Right ventricle myocardium inferior (tissue), 1 donor: ENCODE data around the gene GAB2. TPM values are rescaled to one million over a fixed set of nuclear protein-coding genes. Genes with fewer than 3 reads are reported as not detected.
A peak's percentile ranks its signal among the peaks of the same experiment; 100 is the strongest.
"Not testable (repeated sequence)": the region's sequence is repeated elsewhere in the genome, so short reads cannot be mapped to it uniquely, and the experiment has no call there.

ENCODE experiments used
- ATAC-seq: fragments of 200-7000 bp; cut with Tn5 transposase; one replicate; pipeline ENCODE4 v1.9.1; 2020; ENCODE audit warnings: mild to moderate bottlenecking, moderate library complexity
- DNase-seq: peaks from one replicate; pipeline ENCODE4 v3.0.0; 2021; ENCODE audit errors: missing footprints
- intact Hi-C: fragments of 100-400 bp; cut with DNase I; formaldehyde crosslinking; loops from one replicate; pipeline ENCODE4 v1.11.0; 2022
- total RNA-seq: library from RNA; stranded (reverse); fragmentation: NEBNext Ultra II Directional; extraction: Animal tissue kit (Norgen Biotek cat#: 25700); gene quantifications from one replicate; pipeline ENCODE4 v1.2.1, GENCODE V29; 2021
- donor health status: DM: no; HTN: yes; CAD: no; lungs with severe emphysema.

The GAB2 gene
- total RNA-seq, 1 donor from 2014 or later = 15.6 TPM

DNA sequence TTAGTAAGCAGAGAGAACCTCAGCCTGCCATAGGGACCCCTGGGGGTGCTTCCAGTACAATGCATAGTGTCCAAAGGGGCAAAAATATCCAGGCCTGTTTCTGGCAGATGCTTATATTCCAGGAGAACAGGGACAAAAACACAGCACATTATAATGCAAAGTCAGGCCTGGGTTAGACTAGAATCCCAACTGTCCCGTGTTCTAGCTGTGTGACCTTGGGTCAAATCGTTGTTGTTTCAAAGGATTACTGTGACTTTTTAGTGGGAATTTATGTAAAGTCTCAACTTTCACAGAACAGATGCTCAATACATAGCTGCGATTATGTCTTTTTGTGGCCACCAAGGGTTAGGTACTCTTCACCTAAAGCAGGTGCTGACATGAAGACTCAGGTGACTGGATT, 142.9 kb downstream of the GAB2 start:
- DNase-seq (no peak), ATAC-seq (no peak)
- intact Hi-C loops = no loop called here

DNA sequence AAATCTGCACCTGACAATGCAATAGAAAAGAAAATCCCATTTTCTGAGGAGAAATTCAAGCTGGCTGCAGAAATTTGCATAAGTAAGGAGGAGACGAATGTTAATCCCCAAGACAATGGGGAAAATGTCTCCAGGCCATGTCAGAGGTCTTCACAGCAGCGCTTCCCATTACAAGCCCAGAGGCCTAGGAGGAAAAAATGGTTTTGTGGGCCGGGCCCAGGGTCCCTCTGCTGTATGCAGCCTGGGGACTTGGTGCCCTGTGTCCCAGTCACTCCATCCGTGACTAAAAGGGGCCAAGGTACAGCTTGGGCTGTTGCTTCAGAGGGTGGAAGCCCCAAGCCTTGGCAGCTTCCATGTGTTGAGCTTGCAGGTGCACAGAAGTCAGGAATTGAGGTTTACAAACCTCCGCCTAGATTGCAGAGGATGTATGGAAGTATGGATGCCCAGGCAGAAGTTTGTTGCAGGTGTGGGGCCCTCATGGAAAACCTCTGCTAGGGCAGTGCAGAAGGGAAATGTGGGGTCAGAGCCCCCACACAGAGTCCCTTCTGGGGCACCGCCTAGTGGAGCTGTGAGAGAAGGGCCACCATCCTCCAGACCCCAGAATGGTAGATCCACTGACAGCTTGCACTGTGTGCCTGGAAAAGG, 144.9 kb downstream of the GAB2 start:
- ATAC-seq, DNase-seq, intact Hi-C loops: not testable (repeated sequence)

DNA sequence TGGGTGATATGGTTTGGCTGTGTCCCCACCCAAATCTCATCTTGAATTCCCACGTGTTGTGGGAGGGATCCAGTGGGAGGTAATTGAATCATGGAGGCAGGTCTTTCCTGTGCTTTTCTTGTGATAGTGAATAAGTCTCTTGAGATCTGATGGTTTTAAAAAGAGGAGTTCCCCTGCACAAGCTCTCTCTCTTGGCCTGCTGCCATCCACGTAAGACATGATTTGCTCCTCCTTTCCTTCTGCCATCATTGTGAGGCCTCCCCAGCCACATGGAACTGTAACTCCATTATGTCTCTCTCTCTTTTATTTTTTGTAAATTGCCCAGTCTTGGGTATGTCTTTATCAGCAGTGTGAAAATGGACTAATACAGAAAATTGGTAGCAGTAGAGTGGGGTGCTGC, 145.8 kb downstream of the GAB2 start:
- DNase-seq, ATAC-seq, intact Hi-C loops: not testable (repeated sequence)

DNA sequence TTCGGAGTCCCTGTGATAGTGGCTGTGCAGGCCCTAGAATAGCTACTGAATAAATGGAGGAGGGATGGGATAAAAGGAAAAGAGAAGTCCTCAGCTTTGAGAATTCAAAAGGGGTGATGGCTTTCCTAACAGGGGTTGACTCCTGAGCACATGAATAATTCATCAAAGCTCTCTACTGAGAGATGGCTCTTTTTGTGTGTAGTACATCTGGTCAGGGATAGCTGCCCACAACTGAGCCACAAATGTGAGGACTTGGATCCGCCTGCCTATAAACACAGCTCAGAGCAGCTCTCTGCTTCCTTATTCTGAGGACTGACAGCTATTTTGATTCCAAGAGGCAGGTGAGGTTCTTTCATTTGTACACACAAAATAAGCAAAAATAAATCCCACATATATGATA, 146.6 kb downstream of the GAB2 start:
- intact Hi-C loops = no loop called here
- DNase-seq (no peak), ATAC-seq (no peak)

DNA sequence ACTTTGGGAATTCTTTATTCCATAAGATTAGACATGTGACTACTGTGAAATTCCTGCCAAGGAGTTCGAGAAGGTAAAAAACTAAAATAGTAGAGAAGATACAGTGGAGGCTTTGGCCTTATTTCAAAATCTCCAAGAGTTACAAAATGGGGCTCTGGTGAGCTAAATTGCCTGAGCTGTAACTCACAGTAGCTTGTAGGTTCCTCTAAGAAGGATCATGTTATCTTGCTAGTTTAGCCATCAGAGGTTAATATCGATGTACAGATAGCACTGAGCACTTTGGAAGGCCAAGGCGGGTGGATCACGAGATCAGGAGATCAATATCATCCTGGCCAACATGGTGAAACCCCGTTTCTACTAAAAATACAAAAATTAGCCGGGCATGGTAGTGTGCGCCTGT, 147.8 kb downstream of the GAB2 start:
- ATAC-seq (no peak), DNase-seq (no peak)
- intact Hi-C loops = loop anchor here (5.0 kb wide), 1 partner anchor 37 kb away; no protein-coding TSS in a partner anchor

DNA sequence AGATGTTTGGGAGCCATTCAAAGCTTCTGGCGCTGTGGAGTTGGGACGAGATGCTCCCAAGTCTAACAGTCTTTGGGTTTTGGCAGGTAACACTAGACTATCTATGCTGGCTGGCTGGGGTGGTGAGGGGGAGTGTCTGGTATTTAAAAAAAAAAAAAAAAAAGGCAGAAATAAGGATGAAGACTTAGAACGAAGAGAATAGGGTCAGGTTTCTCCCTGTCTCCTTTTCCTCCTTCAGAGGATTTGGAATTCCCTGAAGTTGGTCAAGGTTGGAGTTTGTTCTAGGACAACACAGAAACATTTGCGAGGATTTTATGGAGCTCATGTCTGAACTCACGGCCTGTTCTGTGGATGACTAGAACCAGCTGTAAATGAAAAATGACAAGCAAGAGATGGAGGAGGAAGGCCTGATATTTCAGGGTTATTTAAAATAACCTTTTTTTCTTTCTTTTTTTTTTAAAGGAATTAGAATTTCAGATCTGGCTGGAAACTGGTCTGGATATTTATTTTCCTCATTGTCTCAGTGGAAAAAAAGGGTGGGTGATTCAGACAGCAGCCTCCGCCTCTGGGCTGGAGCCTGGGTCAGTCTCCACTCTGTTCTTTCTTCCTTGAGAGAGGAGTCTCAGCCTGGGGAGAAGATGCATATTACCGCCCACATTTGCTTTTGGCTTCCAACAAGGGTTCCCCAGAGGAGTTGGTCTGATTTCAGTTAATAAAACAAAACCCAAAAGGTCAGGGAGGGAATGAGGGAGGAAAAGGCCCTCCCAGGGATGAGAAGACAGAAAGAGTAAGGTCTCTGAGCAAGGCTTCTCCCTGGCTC, 148.8 kb downstream of the GAB2 start:
- DNase-seq (no peak), ATAC-seq (peak; percentile 96)
- intact Hi-C loops = loop anchor here (5.0 kb wide), 1 partner anchor 38 kb away; no protein-coding TSS in a partner anchor

DNA sequence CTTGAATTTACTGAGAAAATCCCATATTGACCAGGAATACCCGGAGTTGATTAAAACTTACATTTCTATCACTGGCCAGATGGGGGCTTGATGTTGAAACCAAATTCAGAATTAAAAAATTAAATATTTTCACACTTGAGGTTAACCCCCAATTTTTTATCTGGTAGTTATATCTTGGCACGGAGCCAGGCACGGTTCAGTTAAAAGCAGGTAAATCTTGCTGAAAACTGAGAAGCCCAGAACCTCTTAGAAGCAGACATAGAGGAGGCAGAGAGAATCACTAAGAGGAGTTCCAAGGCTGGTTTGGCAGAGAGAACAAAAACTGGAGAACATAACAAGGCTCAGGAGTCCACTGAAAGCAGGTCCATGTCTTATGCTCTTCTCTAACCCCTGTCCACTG, 151.2 kb downstream of the GAB2 start:
- no peak for ATAC-seq
- intact Hi-C loops = loop anchor here (5.0 kb wide), 1 partner anchor 41 kb away; no protein-coding TSS in a partner anchor
- no peak for DNase-seq

DNA sequence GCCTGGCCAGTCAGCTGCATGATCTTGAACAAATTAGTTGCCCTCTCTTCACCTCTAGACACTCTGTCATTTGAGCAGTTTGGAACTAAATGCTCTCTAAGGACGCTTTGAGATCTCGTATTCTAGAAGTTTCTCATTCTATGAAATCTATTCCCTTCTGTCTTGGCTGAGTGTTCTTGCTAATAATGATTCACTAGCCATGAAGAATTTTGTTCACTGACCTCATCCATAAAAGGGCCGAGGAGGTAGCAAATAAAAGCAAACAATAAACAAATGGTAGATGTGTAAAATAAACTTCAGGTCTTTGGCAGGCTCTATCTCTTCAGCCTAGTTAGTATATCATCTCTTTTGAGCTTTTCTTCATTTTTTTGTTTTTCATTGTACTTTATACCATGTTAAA, 152.3 kb downstream of the GAB2 start:
- DNase-seq = no peak
- no peak for ATAC-seq
- intact Hi-C loops = loop anchor here (5.0 kb wide), 1 partner anchor 42 kb away; no protein-coding TSS in a partner anchor

DNA sequence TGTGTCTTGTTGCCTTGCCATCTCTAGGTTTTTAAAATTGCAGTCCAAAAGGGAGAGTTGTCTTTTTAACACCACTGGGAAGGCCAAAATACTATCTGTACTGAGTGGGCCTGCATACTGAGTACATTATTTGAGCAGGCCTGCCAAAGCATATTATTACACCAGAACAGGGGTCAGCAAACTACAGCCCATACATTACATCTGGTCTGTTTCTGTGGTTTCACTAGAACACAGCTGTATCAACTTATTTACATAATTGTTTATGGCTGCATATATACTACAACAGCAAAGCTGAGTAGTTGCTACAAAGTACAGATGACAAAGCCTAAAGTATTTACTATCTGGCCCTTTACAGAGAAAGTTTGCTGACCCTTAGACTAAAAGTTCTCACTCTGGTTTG, 154.9 kb downstream of the GAB2 start:
- intact Hi-C loops = no loop called here
- no peak for DNase-seq
- no peak for ATAC-seq

DNA sequence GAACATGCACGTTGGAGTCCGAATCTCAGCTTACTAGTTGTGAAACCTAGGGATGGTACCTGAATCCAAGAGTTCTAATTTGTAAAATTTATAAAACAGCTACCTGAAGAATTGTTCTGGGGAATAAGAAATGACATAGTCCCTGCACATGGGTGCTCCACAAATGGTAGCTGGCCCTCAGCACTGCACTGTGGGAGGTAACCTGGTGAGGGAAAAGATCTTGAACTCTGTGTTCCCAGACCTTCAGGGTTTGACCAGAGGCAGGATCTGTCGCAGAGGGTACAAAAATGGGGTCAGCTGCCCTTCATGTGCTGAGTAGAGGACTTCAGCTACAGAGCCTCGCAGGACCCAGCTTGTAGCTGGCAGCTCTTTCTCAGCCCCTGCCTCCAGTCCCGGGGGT, 155.4 kb downstream of the GAB2 start:
- DNase-seq (no peak), ATAC-seq (peak; percentile 51)
- intact Hi-C loops = no loop called here

DNA sequence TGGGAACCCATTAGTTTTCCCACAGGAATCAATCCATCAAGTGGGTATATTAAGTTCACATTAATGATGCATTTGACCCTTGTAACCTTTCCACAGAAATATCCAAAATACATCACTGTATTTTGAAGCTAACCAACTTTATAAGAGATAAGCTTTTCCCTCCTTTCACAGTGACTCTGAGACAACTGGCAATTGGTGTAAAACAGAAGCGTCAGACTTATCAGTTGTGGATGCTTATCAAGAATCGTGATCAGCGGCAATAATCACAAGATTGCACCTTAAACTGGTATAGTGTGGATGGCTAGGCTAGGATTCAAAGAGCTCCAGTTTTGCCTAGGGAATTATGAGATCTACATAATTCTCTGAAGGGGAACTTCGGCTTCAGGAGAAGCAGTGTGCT, 155.8 kb downstream of the GAB2 start:
- ATAC-seq (no peak), DNase-seq (no peak)
- intact Hi-C loops = no loop called here

DNA sequence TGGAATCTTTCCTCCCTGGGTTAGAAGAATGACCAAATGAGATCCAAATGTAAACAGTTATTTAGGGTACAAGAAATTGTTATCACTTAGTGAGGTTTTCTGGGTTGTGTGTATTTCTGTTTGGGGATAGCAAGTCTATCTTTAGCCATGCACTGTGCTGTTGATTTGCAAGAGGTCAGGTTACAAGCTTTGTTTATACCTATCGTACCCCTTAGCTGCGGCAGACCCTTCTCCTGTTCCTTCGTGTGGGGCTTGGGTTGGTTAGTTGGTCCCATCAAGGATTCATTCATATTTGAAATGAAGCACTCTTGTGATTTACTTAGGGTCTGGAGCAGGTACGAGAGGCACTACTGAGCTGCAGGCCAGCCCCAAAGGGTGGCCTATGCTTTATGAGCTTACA, 156.3 kb downstream of the GAB2 start:
- DNase-seq (no peak), ATAC-seq (no peak)
- intact Hi-C loops = no loop called here

DNA sequence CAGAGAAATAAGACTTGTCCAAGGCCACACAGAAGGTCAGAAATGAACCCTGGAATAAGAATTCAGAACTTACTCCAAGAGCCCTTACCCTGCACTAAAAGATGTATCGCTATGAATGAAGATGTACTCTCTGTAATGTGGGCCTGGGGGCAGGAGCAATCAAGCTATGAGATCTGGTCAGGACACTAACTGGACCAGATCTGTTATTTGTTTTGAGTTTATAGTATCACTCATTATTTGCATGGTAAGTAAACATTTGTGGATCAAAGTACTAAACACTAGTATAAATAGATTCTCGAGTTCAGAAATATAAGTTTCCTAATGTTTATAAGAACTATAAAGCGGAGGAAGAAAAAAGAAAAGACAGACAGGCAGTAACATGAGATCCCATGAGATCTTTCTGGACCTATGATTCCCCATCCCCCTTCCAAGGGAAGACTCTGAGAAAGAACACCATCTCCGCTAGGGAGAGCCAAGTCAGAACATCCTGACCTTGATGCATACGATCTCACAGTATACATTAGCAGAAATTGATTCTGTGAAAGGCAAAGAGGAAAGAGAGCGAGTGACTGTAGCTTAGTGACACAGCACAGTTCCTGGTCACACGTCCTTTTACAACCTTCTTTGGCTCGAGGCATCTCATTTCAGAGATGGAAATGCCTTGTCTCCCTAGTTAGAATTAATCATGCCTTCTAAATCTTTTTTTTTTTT, 157.7 kb downstream of the GAB2 start:
- ATAC-seq = no peak
- DNase-seq = no peak
- intact Hi-C loops = no loop called here

DNA sequence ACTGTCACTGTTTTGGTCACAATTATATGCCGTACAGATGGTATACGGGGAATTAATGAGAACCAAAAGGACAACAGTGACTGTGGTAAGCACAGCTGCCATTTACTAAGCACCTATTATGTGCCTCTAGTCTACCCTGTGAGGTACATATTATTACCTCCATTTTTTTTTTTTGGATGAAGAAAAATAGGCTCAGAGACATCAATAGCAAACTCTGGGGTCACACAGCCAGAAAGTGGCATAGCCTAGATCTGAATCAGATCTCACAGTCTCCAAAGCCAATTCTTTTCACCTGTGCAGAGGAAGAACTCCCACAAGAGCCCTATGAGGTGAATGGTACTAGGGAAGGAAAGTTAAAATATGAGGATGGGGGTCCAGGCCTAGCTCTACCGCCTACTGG, 160.0 kb downstream of the GAB2 start:
- DNase-seq (no peak), ATAC-seq (no peak)
- intact Hi-C loops = no loop called here

DNA sequence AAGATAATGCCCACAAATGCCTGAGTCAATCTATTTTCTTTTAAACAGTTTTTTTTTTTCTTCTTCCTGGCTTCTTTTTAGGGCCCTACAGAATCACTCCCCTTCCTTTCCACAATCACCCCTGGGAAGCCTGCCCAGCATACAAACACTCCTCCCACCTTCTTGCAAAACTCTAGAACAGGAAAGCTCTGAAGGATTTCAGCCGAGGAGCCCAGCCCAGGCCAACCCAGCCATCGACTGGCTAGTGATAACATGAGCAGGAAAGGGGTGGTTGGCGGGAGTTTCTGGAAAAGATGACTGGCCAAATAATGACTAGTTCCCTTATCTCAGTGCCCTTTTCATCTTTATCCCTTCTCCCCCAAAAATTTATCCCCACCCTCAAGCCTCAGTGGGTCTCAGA, 160.7 kb downstream of the GAB2 start:
- ATAC-seq = peak; percentile 96
- intact Hi-C loops = no loop called here
- peak; percentile 80 for DNase-seq

DNA sequence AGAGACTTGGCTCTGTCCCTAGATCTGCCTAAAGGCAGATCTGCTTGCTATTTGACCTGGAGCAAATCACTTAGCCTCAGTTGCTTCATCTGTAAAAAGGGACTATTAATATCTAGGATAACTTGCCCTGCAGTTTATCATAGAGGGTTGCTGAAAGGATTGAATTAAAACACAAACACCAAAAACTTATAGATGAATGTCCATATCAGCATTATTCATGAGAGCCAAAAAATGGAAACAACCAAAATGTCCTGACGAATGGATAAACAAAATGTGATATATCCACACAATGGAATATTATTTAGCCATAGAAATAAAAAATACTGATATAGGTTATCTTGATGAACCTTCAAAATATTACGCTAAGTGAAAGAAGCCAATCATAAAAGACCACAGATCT, 161.7 kb downstream of the GAB2 start:
- DNase-seq (no peak), ATAC-seq (no peak)
- intact Hi-C loops = no loop called here

DNA sequence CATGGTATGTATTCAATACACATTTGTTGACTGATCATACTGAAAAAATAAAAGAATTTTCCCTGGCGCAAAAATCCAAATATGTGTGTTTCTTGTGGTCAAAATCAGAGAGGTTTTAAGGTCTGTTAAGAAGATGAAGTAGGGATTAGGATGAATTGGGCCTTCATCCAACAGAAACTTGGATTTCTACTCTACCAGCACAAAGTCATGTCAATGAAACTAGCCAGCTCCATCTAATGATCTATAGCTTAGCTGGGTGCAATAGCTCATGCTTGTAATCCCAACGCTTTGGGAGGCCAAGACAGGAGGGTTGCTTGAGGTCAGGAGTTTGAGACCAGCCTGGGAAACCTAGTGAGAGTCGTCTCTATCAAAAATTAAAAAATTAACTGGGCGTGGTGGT, 163.4 kb downstream of the GAB2 start:
- ATAC-seq (no peak), DNase-seq (no peak)
- intact Hi-C loops = no loop called here

DNA sequence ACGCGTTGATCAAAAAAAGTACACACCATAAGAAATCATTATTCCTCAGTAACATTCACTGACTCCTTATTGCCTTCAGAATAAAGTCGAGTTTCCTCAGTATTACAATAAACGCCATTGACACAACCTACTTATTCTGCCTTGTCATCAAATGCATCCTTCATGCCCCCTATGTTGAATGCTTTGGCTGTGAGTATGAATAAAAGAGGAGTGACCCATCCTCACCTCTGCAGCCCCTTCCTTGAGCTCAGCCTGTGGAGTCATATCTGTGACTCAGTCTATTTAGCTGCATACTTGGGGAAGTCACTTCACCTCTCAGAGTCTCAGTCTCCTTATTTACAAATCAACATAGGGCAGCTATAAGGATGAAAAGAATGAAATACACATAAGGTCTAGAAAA, 163.8 kb downstream of the GAB2 start:
- ATAC-seq (no peak), DNase-seq (no peak)
- intact Hi-C loops = no loop called here

DNA sequence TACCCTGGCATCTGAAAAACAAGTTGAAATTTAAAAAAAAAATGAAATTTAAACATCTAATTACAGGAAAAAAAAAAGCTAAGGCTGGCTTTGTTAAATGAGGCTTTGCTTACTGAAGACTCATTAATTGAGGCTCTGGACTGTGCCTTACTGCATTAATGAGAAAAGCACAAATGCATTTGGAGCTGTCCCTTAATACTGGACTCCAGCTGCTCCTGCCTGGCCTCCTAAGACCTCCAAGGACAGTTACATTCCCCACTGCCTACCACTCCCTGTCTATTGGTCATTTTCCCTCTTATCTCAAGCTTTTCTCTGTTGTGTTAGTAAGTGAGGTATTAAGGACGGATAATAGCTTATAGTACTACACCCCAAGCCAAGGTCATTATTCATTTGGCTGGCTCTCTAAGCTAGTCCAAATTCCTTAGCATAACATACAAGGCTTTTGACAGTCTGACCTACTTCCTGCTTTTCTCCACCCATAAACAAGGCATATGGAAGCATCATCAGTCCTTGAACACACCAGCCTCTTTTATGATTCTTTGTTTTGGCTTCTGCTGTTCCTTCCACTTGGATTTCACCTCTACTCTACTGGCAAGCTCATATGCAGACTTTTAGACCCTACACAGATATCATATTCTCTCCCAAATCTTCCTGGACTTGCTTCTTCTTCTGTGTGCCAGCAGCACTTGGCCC, 166.4 kb downstream of the GAB2 start:
- intact Hi-C loops = no loop called here
- ATAC-seq (peak; percentile 65), DNase-seq (no peak)
